ENCODE measurements around the gene TMIE.
A peak's percentile ranks its signal among the peaks of the same experiment; 100 is the strongest.

The TMIE gene, protein sequence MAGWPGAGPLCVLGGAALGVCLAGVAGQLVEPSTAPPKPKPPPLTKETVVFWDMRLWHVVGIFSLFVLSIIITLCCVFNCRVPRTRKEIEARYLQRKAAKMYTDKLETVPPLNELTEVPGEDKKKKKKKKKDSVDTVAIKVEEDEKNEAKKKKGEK

DNA sequence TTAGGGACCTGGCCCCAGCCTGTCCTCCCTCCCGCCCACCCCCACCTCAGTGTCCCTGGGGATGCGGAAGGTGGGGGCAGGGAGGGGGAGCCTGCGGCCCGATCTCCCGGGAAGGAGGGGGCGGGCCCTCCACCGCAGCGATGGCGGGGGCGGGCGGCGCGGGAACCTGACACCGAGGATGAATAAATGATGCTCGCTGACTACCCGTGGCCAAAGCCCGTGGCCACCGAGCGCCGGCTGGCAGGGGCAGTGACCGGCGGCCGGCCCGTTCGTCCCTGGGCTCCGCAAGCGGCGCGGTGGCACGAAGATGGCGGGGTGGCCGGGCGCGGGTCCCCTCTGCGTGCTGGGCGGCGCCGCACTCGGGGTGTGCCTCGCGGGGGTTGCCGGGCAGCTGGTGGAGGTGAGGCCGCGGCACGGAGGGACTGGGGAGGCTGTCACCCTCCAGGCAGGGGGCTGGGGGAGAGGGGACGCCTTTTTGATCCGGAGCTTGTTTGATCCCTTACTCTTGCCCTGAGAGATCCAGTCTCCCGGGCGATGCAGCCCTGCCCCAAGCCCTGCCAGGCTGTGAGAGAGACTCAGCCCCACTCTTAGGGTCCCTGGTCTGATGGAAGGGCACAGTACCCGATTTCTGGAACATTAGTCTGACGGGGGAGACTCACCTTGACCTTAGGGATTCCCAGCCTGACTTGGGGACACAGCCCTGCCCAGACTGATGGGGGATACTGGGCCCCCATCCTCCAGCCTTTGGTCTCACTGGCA is at the start of gene TMIE:
TSS of gene TMIE (plus strand) at position 212 of the 759 bp plus-strand sequence. CDS start at position 308, 96 bp downstream.
- Histone ChIP-seq H3K27me3 (peaks cover 30% of the 10 kb centered on the region), H3K9ac (no peak within 1 kb of the TSS), H3K4me1 (peaks cover 31% of the 10 kb centered on the region), H3K36me3 (no peaks in the 10 kb centered on the region), H3K4me3 (no peak within 1 kb of the TSS), H3K4me2 (peak within 1 kb of the TSS; percentile 57), H3K27ac (no peak within 1 kb of the TSS), H4K20me1 (peaks cover 17% of the 10 kb centered on the region; the same call in 1 of the 2 replicates), H3K9me3 (no peaks in the 10 kb centered on the region)
- no peak for TF ChIP-seq Cebpa-rat (IDR thresholded peaks at IDR 0.05)

DNA sequence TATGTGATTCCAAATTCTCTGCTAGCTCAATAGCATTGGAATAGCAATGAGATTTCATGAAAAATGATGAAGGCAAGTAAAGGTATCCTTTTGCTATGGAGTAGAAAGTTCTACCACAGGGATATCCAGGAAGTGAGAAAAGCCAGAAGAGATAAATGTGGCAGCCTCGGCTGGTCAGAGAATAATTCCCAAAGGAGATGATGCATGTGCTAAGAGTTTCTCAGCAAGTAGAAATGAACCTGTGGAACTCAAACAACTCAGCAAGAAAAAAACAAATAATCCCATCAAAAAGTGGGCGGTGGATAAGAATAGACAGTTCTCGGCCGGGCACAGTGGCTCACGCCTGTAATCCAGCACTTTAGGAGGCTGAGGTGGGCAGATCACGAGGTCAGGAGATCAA is 45.9 kb upstream of the TMIE start:
- H4K20me1 ChIP-seq, result no peaks in the 10 kb centered on the region
- no peak for TF ChIP-seq Cebpa-rat (IDR thresholded peaks at IDR 0.05)
- no peak overlapping the region for H3K27ac ChIP-seq
- peaks cover 14% of the 10 kb centered on the region for H3K9me3 ChIP-seq
- H3K9ac ChIP-seq, result no peak overlapping the region
- H3K36me3 ChIP-seq, result no peaks in the 10 kb centered on the region
- H3K4me3 ChIP-seq, result no peak overlapping the region
- H3K27me3 ChIP-seq, result no peaks in the 10 kb centered on the region
- peak overlapping the region; percentile 47; the same call in 1 of the 2 replicates for H3K4me2 ChIP-seq
- peaks cover 36% of the 10 kb centered on the region for H3K4me1 ChIP-seq

DNA sequence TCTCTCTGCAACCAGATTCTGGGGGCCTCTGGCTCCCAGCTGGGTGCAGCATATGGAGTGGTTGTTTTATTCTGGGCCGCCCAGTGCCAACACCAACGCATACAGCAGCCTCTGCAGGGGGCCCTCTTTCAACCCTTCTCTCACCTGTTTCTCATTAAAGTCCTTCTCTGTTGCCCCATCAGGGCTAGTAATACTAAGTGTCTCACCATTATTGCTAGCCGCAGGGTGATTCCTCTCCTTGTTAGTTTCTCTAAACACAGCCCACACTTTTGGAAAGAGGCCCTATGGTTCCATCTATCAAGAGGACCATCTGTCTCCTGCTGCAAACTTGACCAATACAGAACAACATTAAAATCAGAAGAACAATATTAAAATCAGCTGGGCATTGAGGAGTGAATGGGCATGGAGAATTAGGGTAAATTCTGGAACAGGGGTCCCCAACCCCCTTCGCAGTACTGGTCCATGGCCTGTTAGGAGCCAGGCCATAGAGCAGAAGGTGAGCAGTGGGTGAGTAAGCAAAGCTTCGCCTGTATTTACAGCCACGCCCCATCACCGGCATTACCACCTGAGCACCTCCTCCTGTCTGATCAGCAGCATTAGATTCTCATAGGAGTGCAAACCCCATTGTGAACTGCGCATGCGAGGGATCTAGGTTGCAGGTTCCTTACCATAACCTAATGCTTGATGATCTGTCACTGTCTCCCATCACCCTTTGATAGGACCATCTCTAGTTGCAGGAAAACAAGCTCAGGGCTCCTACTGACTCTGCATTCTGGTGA is 44.2 kb upstream of the TMIE start:
- Histone ChIP-seq H3K27me3 (no peaks in the 10 kb centered on the region), H3K4me2 (no peak overlapping the region), H3K27ac (no peak overlapping the region), H3K4me3 (no peak overlapping the region), H3K9ac (no peak overlapping the region), H3K36me3 (no peaks in the 10 kb centered on the region), H3K9me3 (peaks cover 10% of the 10 kb centered on the region), H4K20me1 (no peaks in the 10 kb centered on the region), H3K4me1 (peaks cover 47% of the 10 kb centered on the region)
- TF ChIP-seq Cebpa-rat (IDR thresholded peaks at IDR 0.05), result no peak

DNA sequence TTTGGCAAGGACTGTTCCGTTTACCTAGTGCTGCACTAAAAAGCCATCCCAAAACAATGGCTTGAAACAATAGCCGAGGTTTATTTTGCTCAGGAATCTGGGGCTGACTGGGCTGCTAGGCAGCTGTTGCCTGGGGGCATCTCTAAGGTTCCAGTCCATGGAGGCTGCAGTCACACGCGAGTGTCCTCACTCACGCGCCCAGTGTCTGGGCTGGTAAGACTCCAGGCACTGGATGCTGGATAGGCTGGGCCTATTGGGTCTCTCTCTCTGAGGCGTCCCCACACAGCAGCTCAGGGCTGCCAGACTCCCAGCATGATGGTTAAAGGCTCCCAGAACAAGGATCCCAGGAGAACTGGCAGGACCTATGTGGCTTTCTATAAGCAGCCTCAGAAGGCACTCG is 41.9 kb upstream of the TMIE start:
- Histone ChIP-seq H3K4me3 (no peak overlapping the region), H4K20me1 (no peaks in the 10 kb centered on the region), H3K36me3 (no peaks in the 10 kb centered on the region), H3K4me2 (peak overlapping the region; percentile 74), H3K9me3 (no peaks in the 10 kb centered on the region; the same call in 1 of the 2 replicates), H3K27ac (no peak overlapping the region), H3K9ac (no peak overlapping the region), H3K27me3 (no peaks in the 10 kb centered on the region), H3K4me1 (peaks cover 55% of the 10 kb centered on the region)
- TF ChIP-seq Cebpa-rat (IDR thresholded peaks at IDR 0.05), result no peak

DNA sequence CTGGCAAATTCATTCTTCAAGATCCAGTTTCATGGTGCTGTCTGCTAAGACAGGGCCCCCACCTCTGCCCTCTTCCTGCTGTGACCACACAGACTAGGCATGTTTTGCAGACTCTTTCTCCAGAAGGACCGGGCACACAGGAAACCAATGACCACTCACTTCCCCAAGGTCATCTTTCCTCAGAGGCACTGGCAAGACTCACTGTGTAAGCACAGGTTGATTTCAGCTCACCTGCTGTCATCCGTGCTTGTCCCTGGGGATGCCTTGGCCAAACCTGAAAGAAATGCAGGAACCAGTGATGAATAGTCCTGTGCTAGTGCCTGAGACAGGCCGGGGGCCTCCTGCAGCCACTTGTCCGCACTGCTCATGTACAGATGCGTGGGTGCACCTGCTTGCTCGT is 41.2 kb upstream of the TMIE start:
- Histone ChIP-seq H3K27ac (no peak overlapping the region), H3K4me2 (peak overlapping the region; percentile 74), H3K9me3 (no peaks in the 10 kb centered on the region; the same call in 1 of the 2 replicates), H3K27me3 (no peaks in the 10 kb centered on the region), H3K9ac (no peak overlapping the region), H3K4me1 (peaks cover 55% of the 10 kb centered on the region), H4K20me1 (no peaks in the 10 kb centered on the region), H3K36me3 (no peaks in the 10 kb centered on the region), H3K4me3 (no peak overlapping the region)
- no peak for TF ChIP-seq Cebpa-rat (IDR thresholded peaks at IDR 0.05)

DNA sequence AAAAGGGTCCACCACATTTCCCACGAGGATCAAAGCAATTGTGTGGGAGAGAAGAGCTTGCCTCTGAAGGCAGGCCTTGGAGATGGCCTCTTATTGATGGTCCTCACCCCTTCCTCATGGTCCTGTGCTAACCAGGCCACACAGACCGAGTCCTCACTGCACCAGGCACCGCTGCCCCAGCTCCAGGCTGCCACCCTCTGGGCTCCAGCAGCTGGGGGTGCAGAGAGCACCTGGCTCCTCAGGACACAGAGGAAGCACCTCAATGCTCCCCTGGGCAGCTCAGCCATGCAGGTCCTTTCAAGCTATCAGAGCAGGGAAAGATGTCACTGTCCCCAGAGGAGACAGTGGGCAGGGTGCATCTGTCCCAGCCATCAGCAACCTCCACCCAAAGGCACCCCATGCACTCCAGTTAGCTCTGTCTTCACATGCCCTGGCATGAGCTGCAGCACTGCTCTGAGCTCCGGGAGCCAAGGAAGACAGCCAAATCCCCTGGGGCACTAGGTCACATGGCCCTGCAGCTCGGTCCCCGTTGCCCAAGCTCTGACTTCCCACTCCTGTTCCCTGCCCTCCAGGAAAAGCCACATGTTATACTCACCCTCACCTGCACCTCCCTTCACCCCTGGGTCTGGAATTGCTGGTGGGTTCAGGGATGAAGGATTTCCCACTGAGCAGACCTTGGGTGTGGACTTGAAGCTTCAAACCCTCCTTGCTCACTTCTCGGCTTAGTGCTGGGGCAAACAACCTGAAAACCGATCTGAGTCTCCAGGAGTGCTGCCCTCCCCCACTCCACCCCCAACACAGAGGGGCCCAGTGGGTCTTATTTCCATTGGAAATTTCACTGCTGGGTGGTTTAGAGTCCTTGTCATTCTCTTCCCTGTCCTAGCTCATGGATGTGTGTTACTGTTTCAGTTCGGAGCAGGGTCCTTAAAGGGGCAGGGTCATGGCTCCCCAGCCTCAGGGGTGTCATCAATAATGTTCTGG is 40.4 kb upstream of the TMIE start:
- Histone ChIP-seq H3K9me3 (no peaks in the 10 kb centered on the region), H3K4me3 (no peak overlapping the region), H3K27ac (no peak overlapping the region), H3K4me2 (peak overlapping the region; percentile 74), H3K36me3 (no peaks in the 10 kb centered on the region), H4K20me1 (no peaks in the 10 kb centered on the region), H3K27me3 (no peaks in the 10 kb centered on the region), H3K4me1 (peaks cover 47% of the 10 kb centered on the region), H3K9ac (no peak overlapping the region)
- no peak for TF ChIP-seq Cebpa-rat (IDR thresholded peaks at IDR 0.05)

DNA sequence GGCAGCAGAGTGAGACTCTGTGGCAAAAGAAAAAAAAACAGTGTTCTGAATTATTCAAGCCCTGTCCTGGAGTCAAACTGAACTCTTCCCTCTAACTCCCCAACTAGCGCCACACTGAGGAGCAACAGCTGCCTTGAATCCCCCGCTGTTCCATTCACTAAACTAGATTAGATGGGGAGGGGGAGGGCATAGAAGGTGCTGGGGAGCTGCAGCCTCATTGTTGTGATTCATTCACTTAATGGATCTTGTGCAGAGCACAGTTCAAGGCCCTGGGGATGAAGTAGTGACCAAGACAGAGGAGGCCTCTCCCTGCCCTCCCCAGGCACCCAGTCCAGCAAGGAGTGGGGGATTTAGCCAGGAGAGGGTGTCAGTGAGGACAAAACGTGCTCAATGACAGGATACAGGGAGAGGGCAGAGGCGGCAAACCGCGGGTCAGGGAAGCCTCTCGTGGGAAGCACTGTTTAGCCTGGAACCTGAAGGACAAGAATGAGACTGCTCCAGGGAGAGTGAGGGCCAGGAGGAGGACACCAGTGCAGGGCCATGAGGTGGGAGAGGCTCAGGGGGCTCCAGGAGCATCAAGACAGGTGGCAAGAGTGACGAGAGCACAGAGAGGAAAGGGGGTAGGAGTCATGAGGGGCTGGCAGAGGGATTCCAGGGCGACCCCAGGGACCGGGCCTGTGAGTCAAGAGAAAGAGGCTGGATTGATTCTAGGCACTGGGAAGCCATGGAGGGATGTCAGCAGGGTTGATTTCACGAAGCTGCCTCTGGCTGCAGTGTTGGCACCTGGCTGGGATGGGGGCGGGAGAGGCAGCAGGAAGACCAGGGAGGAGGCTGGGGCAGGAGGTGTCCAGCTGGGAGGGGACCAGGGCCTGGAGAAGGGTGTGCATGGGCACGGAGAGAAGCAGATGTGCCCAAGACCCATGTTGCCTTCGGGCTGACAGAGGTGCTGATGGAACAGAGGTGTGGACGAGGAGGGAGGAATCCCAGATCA is 39.1 kb upstream of the TMIE start:
- no peak for TF ChIP-seq Cebpa-rat (IDR thresholded peaks at IDR 0.05)

DNA sequence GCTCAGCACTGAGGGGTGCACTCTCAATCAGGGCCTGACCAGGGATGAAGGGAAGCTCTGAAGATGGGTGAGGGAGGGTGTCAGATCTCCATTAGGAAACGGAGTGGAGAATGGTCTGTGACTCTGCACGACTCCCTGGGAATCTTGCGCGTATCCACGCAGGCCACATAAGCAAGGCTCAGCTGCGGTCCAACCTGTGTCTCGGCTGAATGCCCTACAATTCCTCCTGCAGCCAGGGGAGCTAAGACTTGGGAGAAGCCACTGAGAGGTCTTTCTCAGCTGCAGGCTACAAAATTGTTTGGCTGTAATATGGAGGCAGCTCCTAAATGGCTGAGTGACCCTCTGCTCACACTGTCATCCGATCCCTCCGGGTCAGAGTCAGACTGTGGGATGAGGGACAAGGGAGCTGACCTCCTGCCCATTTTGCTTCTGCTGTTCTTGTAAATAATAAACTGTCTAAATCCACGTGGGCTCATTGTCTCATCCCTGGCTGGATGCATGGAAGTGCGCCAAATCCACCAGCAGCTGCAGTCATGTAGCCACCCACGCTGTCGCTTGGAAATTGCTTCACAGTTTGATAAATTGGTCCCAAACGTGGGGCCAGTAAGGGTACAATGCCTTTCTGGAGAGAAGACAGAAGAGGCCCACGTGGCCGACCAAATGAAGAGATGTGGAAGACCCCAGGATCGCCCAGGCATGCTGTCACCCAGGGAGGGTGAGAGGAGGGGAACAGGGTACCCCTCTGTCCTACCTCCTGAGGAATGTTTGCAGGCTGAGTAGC is 38.2 kb upstream of the TMIE start:
- Histone ChIP-seq H3K4me3 (no peak overlapping the region), H3K9ac (no peak overlapping the region), H4K20me1 (no peaks in the 10 kb centered on the region), H3K27ac (no peak overlapping the region), H3K4me1 (peaks cover 46% of the 10 kb centered on the region), H3K27me3 (no peaks in the 10 kb centered on the region), H3K36me3 (no peaks in the 10 kb centered on the region), H3K4me2 (no peak overlapping the region), H3K9me3 (no peaks in the 10 kb centered on the region)
- no peak for TF ChIP-seq Cebpa-rat (IDR thresholded peaks at IDR 0.05)

More for the DNA sequence above, 39.1 kb upstream of the TMIE start:
- no peak overlapping the region for H3K27ac ChIP-seq
- H3K4me3 ChIP-seq, result no peak overlapping the region
- no peaks in the 10 kb centered on the region for H3K36me3 ChIP-seq
- peaks cover 51% of the 10 kb centered on the region for H3K4me1 ChIP-seq
- H3K27me3 ChIP-seq, result no peaks in the 10 kb centered on the region
- H3K4me2 ChIP-seq, result no peak overlapping the region
- no peaks in the 10 kb centered on the region for H4K20me1 ChIP-seq
- no peaks in the 10 kb centered on the region for H3K9me3 ChIP-seq
- no peak overlapping the region for H3K9ac ChIP-seq
